Liver (tissue), 9 donors: ENCODE measurements around the gene MIDN. TPM values are rescaled to one million over a fixed set of nuclear protein-coding genes. Genes with fewer than 3 reads are reported as not detected.

Source experiments
- DNase-seq: peaks from one replicate; pipeline ENCODE4 v3.0.0-alpha.2; 2017; ENCODE audit warnings: low spot score
- H3K27ac ChIP-seq, 2 donors: one replicate each; pipeline ENCODE4 v1.7.0; 2013; ENCODE audit warnings: inconsistent platforms in 2 of 2, low read length in 2 of 2, control low read depth in 1 of 2, low read depth in 1 of 2, mild to moderate bottlenecking in 1 of 2
- H3K27me3 ChIP-seq, 4 donors: one replicate each; pipeline versions ENCODE4 v1.6.1 to v1.7.0; 2013; ENCODE audit warnings: low read length in 3 of 4, inconsistent platforms in 1 of 4, mild to moderate bottlenecking in 1 of 4, moderate library complexity in 1 of 4; ENCODE audit not compliant: control insufficient read depth in 4 of 4, insufficient read depth in 4 of 4
- H3K36me3 ChIP-seq, 4 donors: one replicate each; pipeline versions ENCODE4 v1.6.1 to v1.7.0; 2013; ENCODE audit warnings: low read length in 3 of 4, mild to moderate bottlenecking in 3 of 4, low read depth in 1 of 4, moderate library complexity in 1 of 4; ENCODE audit not compliant: control insufficient read depth in 4 of 4, insufficient read depth in 3 of 4
- H3K4me1 ChIP-seq, 4 donors: one replicate each; pipeline versions ENCODE4 v1.6.1 to v1.7.0; 2013; ENCODE audit warnings: low read length in 3 of 4, mild to moderate bottlenecking in 3 of 4, moderate library complexity in 1 of 4; ENCODE audit not compliant: control insufficient read depth in 4 of 4, insufficient read depth in 4 of 4
- H3K4me3 ChIP-seq, 3 donors: one replicate each; pipeline versions ENCODE4 v1.6.1 to v1.7.0; 2013; ENCODE audit warnings: low read length in 3 of 3, control low read depth in 1 of 3, low read depth in 1 of 3, mild to moderate bottlenecking in 1 of 3
- H3K9ac ChIP-seq, 2 donors: one replicate each; pipeline ENCODE4 v1.7.0; 2013; ENCODE audit warnings: low read length in 2 of 2, mild to moderate bottlenecking in 2 of 2, moderate library complexity in 2 of 2, control low read depth in 1 of 2, low read depth in 1 of 2
- H3K9me3 ChIP-seq, 4 donors: one replicate each; pipeline versions ENCODE4 v1.6.1 to v1.7.0; 2013; ENCODE audit warnings: low read length in 3 of 4; ENCODE audit not compliant: control insufficient read depth in 4 of 4
- EGR1 ChIP-seq, 2 donors: IDR thresholded peaks; 2 replicates each; pipeline ENCODE4 v1.6.1; 2016 to 2018; ENCODE audit warnings: antibody characterized with exemption in 2 of 2, low read depth in 2 of 2
- FOXA1 ChIP-seq: IDR thresholded peaks from 2 replicates; pipeline ENCODE4 v1.6.1; 2016; ENCODE audit warnings: antibody characterized with exemption
- FOXA2 ChIP-seq: IDR thresholded peaks from 2 replicates; pipeline ENCODE4 v1.6.1; 2016; ENCODE audit warnings: antibody characterized with exemption
- GABPA ChIP-seq, 2 donors: IDR thresholded peaks in 1 of 2; conservative IDR thresholded peaks in 1 of 2; 2 replicates each; pipeline ENCODE4 v1.6.1; 2016; ENCODE audit warnings: antibody characterized with exemption in 2 of 2, mild to moderate bottlenecking in 1 of 2, moderate library complexity in 1 of 2
- HNF4G ChIP-seq: IDR thresholded peaks from 2 replicates; pipeline ENCODE4 v1.6.1; 2016; ENCODE audit warnings: antibody characterized with exemption
- JUND ChIP-seq, 2 donors: IDR thresholded peaks; 2 replicates each; pipeline ENCODE4 v1.6.1; 2016; ENCODE audit warnings: antibody characterized with exemption in 2 of 2
- NR2F2 ChIP-seq: IDR thresholded peaks from 2 replicates; pipeline ENCODE4 v1.6.1; 2016; ENCODE audit warnings: antibody characterized with exemption
- RAD21 ChIP-seq, 2 donors: IDR thresholded peaks; 2 replicates each; pipeline ENCODE4 v1.6.1; 2016; ENCODE audit warnings: antibody characterized with exemption in 2 of 2, mild to moderate bottlenecking in 2 of 2
- RXRA ChIP-seq, 2 donors: IDR thresholded peaks; 2 replicates each; pipeline ENCODE4 v1.6.1; 2017 to 2018; ENCODE audit warnings: antibody characterized with exemption in 2 of 2, mild to moderate bottlenecking in 1 of 2
- SP1 ChIP-seq: IDR thresholded peaks from 2 replicates; pipeline ENCODE4 v1.6.1; 2018; ENCODE audit warnings: antibody characterized with exemption, mild to moderate bottlenecking
- YY1 ChIP-seq: IDR thresholded peaks from 2 replicates; pipeline ENCODE4 v1.6.1; 2016; ENCODE audit warnings: antibody characterized with exemption, mild to moderate bottlenecking
- WGBS: extraction: QIAGEN DNeasy Blood & Tissue Kit; methylation state at CpG from one replicate; pipeline ENCODE4 v1.1.7; 2013; 5-methylcytosine and 5-hydroxymethylcytosine counted together
- polyA plus RNA-seq, 2 donors: library from polyadenylated mRNA; stranded (reverse) in 1 of 2; unstranded in 1 of 2; fragments of 200-250 nt in 1 of 2; fragments of >200 nt in 1 of 2; fragmentation: Nextera tagmentation in 1 of 2; extraction: Ambion mirVana in 1 of 2; gene quantifications; one replicate each; pipeline versions ENCODE4 v1.2.1 to v1.2.3, GENCODE V29; 2013 to 2015
- total RNA-seq, 2 donors: library from RNA; depleted of rRNA; stranded (reverse); fragments of >200 nt; gene quantifications; one replicate each; pipeline ENCODE4 v1.2.3, GENCODE V29; 2014
- TF ChIP-seq, protein P1 (sequence below): fragments of 150-350 bp; IDR thresholded peaks from 2 replicates; pipeline ENCODE4 v1.5.1; 2017; ENCODE audit warnings: improper control_type of control experiment, low read depth, low read length; ENCODE audit not compliant: missing input control
- TF ChIP-seq, protein P2 (sequence below): IDR thresholded peaks from 2 replicates; pipeline ENCODE4 v1.6.1; 2016; ENCODE audit warnings: antibody characterized with exemption, mild to moderate bottlenecking
- TF ChIP-seq, protein P3 (sequence below): IDR thresholded peaks from 2 replicates; pipeline ENCODE4 v1.6.1; 2016; ENCODE audit warnings: antibody characterized with exemption
- TF ChIP-seq, protein P4 (sequence below): IDR thresholded peaks from 2 replicates; pipeline ENCODE4 v1.6.1; 2016; ENCODE audit warnings: antibody characterized with exemption
- donor health status: healthy.
- donor health status: healthy.
- donor health status: healthy.
- donor health status: healthy.
- donor health status: healthy.

Gene MIDN
- total and polyA plus RNA-seq, 4 donors = 2.9 to 22.9 (median 11.8) TPM

DNA sequence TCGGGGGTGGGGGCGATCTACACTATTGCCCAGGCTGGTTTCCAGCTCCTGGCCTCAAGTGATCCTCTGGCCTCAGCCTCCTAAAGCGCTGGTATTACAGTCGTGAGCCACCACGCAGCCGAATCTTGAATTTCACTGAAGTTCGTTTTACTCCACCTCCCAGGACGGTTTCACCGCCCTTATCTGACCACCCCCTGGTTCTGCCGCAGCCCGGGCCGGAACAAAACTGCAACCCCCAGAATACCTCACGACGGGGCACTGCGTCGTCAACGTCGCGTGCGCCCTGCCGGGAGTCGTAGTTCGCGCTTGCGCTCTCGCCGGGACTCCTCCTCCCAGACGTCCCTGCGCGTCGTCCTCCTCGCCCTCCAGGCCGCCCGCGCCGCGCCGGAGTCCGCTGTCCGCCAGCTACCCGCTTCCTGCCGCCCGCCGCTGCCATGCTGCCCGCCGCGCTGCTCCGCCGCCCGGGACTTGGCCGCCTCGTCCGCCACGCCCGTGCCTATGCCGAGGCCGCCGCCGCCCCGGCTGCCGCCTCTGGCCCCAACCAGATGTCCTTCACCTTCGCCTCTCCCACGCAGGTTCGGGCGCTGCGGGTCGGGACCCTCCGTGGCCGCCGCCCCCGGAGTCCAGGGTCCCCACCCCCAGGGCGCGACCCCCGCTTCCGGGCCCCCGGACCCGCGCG is 6.8 kb upstream of the MIDN start, which contains the start of gene ATP5F1D:
ATP5F1D (plus strand) TSS at position 335 of the 679 bp plus-strand sequence; CDS start at position 435, 100 bp downstream.
- Histone ChIP-seq H3K27me3 (no peaks in the 10 kb centered on the region), H3K9me3 (no peaks in the 10 kb centered on the region), H3K4me3 (peak within 1 kb of the TSS; percentile 79 to 89 (median 84)), H3K36me3 (no peaks in the 10 kb centered on the region), H3K9ac (peak within 1 kb of the TSS; percentile 41 to 89), H3K27ac (peak within 1 kb of the TSS; percentile 91 to 95), H3K4me1 (peaks cover 34 to 73% (median 48%) of the 10 kb centered on the region in 4 donors)
- WGBS = under 1% methylated on average over 79 of the region's 79 CpGs
- DNase-seq = peak; percentile 90
- TF ChIP-seq FOXA2 (no peak), HNF4G (no peak), RXRA (IDR thresholded peaks at IDR 0.05) (peak; percentile 17 to 22), SP1 (peak; percentile 35), NR2F2 (peak; percentile 38), JUND (IDR thresholded peaks at IDR 0.05) (no peak), GABPA (IDR thresholded peaks at IDR 0.05 in 1 of 2, conservative IDR thresholded peaks at IDR 0.05 in 1 of 2) (peak in 1 of 2 donors; percentile 43), YY1 (peak; percentile 38), RAD21 (IDR thresholded peaks at IDR 0.05) (peak in 1 of 2 donors; percentile 11), FOXA1 (no peak)
- TF ChIP-seq, protein P1, sequence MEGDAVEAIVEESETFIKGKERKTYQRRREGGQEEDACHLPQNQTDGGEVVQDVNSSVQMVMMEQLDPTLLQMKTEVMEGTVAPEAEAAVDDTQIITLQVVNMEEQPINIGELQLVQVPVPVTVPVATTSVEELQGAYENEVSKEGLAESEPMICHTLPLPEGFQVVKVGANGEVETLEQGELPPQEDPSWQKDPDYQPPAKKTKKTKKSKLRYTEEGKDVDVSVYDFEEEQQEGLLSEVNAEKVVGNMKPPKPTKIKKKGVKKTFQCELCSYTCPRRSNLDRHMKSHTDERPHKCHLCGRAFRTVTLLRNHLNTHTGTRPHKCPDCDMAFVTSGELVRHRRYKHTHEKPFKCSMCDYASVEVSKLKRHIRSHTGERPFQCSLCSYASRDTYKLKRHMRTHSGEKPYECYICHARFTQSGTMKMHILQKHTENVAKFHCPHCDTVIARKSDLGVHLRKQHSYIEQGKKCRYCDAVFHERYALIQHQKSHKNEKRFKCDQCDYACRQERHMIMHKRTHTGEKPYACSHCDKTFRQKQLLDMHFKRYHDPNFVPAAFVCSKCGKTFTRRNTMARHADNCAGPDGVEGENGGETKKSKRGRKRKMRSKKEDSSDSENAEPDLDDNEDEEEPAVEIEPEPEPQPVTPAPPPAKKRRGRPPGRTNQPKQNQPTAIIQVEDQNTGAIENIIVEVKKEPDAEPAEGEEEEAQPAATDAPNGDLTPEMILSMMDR = no peak
- TF ChIP-seq, protein P2, sequence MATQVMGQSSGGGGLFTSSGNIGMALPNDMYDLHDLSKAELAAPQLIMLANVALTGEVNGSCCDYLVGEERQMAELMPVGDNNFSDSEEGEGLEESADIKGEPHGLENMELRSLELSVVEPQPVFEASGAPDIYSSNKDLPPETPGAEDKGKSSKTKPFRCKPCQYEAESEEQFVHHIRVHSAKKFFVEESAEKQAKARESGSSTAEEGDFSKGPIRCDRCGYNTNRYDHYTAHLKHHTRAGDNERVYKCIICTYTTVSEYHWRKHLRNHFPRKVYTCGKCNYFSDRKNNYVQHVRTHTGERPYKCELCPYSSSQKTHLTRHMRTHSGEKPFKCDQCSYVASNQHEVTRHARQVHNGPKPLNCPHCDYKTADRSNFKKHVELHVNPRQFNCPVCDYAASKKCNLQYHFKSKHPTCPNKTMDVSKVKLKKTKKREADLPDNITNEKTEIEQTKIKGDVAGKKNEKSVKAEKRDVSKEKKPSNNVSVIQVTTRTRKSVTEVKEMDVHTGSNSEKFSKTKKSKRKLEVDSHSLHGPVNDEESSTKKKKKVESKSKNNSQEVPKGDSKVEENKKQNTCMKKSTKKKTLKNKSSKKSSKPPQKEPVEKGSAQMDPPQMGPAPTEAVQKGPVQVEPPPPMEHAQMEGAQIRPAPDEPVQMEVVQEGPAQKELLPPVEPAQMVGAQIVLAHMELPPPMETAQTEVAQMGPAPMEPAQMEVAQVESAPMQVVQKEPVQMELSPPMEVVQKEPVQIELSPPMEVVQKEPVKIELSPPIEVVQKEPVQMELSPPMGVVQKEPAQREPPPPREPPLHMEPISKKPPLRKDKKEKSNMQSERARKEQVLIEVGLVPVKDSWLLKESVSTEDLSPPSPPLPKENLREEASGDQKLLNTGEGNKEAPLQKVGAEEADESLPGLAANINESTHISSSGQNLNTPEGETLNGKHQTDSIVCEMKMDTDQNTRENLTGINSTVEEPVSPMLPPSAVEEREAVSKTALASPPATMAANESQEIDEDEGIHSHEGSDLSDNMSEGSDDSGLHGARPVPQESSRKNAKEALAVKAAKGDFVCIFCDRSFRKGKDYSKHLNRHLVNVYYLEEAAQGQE = peak; percentile 53

DNA sequence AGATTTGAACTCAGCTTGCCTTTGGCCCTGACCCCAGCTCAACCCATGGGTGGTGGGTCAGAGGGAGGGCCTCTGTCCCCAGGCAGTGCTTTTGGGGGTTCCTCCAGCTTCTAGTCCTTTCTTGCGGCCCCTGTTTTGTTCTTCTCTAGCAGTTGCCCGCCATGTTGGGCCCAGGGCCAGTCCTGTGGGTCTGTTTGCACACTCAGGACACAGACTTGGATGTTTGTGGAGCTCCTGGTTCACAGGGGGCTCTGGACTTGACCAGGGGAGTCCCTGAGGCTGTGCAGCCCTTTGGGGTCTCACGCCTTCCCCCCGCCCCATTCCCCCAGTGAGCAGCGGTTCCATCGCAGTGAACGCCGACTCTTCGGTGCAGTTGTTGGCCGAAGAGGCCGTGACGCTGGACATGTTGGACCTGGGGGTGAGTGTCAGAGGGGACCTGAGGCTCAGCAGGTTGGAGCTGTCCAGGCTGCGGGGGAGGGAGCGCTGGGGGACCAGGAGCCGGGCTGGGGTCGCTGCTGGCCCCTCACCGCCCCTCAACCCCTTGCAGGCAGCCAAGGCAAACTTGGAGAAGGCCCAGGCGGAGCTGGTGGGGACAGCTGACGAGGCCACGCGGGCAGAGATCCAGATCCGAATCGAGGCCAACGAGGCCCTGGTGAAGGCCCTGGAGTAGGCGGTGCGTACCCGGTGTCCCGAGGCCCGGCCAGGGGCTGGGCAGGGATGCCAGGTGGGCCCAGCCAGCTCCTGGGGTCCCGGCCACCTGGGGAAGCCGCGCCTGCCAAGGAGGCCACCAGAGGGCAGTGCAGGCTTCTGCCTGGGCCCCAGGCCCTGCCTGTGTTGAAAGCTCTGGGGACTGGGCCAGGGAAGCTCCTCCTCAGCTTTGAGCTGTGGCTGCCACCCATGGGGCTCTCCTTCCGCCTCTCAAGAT is 4.4 kb upstream of the MIDN start:
- Histone ChIP-seq H3K27ac (peak overlapping the region; percentile 86 to 92), H3K9ac (peak overlapping the region in 1 of 2 donors; percentile 21), H3K4me3 (peak overlapping the region in 1 of 3 donors; percentile 38), H3K9me3 (no peaks in the 10 kb centered on the region), H3K27me3 (no peaks in the 10 kb centered on the region), H3K4me1 (peaks cover 34 to 73% (median 57%) of the 10 kb centered on the region in 4 donors), H3K36me3 (no peaks in the 10 kb centered on the region)
- DNase-seq = peak; percentile 88
- 23% methylated on average over 33 of the region's 33 CpGs for WGBS
- TF ChIP-seq EGR1 (IDR thresholded peaks at IDR 0.05; ENCODE audit: low read depth in 2 of 2) (no peak), HNF4G (no peak), FOXA2 (no peak), JUND (IDR thresholded peaks at IDR 0.05) (no peak)
- TF ChIP-seq, protein P2 = no peak
- TF ChIP-seq, protein P1 = peak; percentile 93
- TF ChIP-seq, protein P3, sequence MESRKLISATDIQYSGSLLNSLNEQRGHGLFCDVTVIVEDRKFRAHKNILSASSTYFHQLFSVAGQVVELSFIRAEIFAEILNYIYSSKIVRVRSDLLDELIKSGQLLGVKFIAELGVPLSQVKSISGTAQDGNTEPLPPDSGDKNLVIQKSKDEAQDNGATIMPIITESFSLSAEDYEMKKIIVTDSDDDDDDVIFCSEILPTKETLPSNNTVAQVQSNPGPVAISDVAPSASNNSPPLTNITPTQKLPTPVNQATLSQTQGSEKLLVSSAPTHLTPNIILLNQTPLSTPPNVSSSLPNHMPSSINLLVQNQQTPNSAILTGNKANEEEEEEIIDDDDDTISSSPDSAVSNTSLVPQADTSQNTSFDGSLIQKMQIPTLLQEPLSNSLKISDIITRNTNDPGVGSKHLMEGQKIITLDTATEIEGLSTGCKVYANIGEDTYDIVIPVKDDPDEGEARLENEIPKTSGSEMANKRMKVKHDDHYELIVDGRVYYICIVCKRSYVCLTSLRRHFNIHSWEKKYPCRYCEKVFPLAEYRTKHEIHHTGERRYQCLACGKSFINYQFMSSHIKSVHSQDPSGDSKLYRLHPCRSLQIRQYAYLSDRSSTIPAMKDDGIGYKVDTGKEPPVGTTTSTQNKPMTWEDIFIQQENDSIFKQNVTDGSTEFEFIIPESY = no peak
- TF ChIP-seq, protein P4, sequence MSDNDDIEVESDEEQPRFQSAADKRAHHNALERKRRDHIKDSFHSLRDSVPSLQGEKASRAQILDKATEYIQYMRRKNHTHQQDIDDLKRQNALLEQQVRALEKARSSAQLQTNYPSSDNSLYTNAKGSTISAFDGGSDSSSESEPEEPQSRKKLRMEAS = no peak
